Activated CD8-positive, alpha-beta T cell treated with anti-CD3 and anti-CD28 coated beads for 36 hours (primary cell): Measurements from ENCODE around the gene KRT82. TPM values are rescaled to one million over a fixed set of nuclear protein-coding genes. Genes with fewer than 3 reads are reported as not detected.

Experiments used
- ATAC-seq: fragments of 200-7000 bp; cut with Tn5 transposase; one replicate; pipeline ENCODE4 v1.10.0; 2021; ENCODE audit warnings: mild to moderate bottlenecking, moderate library complexity
- CTCF ChIA-PET: fragments of 350-600 bp; sonication (Branson Sonifier 250); formaldehyde crosslinking; loops from one replicate; lab custom pipeline; 2021; ENCODE audit warnings: antibody characterized with exemption; lab: Charles Lee
- POLR2A ChIA-PET: fragments of 350-600 bp; sonication (Branson Sonifier 250); formaldehyde crosslinking; loops from one replicate; lab custom pipeline; 2021; ENCODE audit warnings: antibody characterized with exemption; lab: Charles Lee
- DNase-seq: peaks from one replicate; pipeline ENCODE4 v3.0.0-alpha.2; 2020
- H3K27ac Mint-ChIP-seq: one replicate; pipeline ENCODE4 v1.8.0; 2021; ENCODE audit warnings: mild to moderate bottlenecking, mixed read lengths
- H3K27me3 Mint-ChIP-seq: one replicate; pipeline ENCODE4 v1.8.0; 2021; ENCODE audit warnings: mixed read lengths
- H3K36me3 Mint-ChIP-seq: one replicate; pipeline ENCODE4 v1.8.0; 2021; ENCODE audit warnings: low read depth, mixed read lengths
- H3K4me1 Mint-ChIP-seq: one replicate; pipeline ENCODE4 v1.8.0; 2021; ENCODE audit warnings: low read depth, mixed read lengths
- H3K4me3 Mint-ChIP-seq: one replicate; pipeline ENCODE4 v1.8.0; 2021; ENCODE audit warnings: mild to moderate bottlenecking, moderate library complexity, mixed read lengths
- H3K9me3 Mint-ChIP-seq: one replicate; pipeline ENCODE4 v1.8.0; 2021; ENCODE audit warnings: mixed read lengths
- intact Hi-C: fragments of 100-400 bp; cut with micrococcal nuclease; formaldehyde crosslinking; loops from one replicate; pipeline ENCODE4 v1.10.0; 2022
- total RNA-seq, 2 experiments: library from RNA; stranded (reverse); gene quantifications; one replicate each; pipeline ENCODE4 v1.2.3, GENCODE V29; 2021
- TF ChIP-seq, protein P1 (sequence below): fragments of 200-600 bp; IDR thresholded peaks from one replicate; pipeline ENCODE4 v1.8.0; 2022; ENCODE audit warnings: antibody characterized with exemption, mild to moderate bottlenecking

Gene KRT82
- total RNA-seq, 2 experiments from 2014 or later = not detected

DNA sequence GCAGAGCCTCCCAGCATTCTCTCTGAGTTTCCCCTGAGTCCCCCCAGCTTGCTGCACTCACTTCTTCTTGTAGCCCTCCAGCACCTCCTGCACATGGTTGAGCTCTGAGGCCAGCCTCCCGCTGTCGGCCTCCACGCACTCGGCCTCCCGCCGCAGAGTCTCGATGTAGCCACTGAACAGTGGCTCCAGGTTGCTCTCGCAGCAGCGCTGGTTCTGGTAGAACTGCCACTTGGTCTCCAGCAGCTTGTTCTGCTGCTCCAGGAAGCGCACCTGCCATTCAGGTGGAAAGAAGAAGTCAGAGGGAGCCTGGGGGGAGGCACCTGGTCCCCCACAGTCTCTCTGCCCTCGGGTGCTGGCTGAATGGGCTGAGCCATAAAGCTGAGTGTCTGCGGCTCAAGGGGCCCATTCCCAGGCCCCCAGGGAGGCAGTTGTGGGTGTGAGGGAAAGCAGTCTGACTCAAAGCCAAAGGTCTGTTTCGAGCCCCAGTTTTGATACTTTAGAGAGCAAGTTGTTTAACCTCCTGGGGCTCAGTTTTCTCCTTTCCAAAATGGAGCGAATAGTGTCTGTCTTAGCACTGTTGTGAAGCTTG, 41.1 kb downstream of the KRT82 start:
- Mint-ChIP-seq H3K27ac (no peak overlapping the region), H3K27me3 (peaks cover 5% of the 10 kb centered on the region), H3K4me3 (no peak overlapping the region), H3K9me3 (no peaks in the 10 kb centered on the region), H3K36me3 (no peaks in the 10 kb centered on the region), H3K4me1 (peaks cover 2% of the 10 kb centered on the region)
- intact Hi-C loops = no loop called here
- CTCF ChIA-PET = interaction anchor here (0.9 to 2.1 kb wide), 4 partner anchors 8 to 519 kb away, joined by 3 to 7 read pairs (median 4); no protein-coding TSS in a partner anchor
- ATAC-seq (no peak), DNase-seq (no peak)
- POLR2A ChIA-PET = no interaction called here
- TF ChIP-seq, protein P1, sequence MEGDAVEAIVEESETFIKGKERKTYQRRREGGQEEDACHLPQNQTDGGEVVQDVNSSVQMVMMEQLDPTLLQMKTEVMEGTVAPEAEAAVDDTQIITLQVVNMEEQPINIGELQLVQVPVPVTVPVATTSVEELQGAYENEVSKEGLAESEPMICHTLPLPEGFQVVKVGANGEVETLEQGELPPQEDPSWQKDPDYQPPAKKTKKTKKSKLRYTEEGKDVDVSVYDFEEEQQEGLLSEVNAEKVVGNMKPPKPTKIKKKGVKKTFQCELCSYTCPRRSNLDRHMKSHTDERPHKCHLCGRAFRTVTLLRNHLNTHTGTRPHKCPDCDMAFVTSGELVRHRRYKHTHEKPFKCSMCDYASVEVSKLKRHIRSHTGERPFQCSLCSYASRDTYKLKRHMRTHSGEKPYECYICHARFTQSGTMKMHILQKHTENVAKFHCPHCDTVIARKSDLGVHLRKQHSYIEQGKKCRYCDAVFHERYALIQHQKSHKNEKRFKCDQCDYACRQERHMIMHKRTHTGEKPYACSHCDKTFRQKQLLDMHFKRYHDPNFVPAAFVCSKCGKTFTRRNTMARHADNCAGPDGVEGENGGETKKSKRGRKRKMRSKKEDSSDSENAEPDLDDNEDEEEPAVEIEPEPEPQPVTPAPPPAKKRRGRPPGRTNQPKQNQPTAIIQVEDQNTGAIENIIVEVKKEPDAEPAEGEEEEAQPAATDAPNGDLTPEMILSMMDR = no peak

DNA sequence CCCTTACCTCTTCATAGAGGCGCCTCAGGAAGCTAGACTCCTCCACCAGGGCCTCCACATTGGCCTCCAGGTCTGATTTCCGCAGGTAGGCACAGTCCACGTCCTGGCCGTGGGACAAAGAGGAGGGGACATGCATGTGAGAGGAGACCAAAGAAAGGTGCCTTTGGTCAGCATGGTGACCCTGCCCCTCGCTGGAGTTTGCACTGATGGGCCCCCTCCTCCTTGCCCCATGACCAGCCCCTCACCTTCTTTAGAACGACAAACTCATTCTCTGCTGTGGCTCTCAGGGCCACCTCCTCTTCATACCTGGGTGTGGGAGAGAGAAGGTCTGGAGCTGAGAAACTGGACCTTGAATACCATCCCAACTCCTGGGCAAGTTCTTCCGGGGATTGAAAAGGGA, 42.1 kb downstream of the KRT82 start:
- no peak for DNase-seq
- no peak overlapping the region for H3K27ac Mint-ChIP-seq
- peaks cover 9% of the 10 kb centered on the region for H3K4me1 Mint-ChIP-seq
- H3K4me3 Mint-ChIP-seq = no peak overlapping the region
- TF ChIP-seq, protein P1 = no peak
- CTCF ChIA-PET = interaction anchor here (0.9 to 2.1 kb wide), 3 partner anchors 9 to 520 kb away, joined by 3 to 7 read pairs (median 4); no protein-coding TSS in a partner anchor
- POLR2A ChIA-PET = no interaction called here
- peaks cover 5% of the 10 kb centered on the region for H3K27me3 Mint-ChIP-seq
- intact Hi-C loops = no loop called here
- H3K9me3 Mint-ChIP-seq = no peaks in the 10 kb centered on the region
- no peaks in the 10 kb centered on the region for H3K36me3 Mint-ChIP-seq
- ATAC-seq = no peak

DNA sequence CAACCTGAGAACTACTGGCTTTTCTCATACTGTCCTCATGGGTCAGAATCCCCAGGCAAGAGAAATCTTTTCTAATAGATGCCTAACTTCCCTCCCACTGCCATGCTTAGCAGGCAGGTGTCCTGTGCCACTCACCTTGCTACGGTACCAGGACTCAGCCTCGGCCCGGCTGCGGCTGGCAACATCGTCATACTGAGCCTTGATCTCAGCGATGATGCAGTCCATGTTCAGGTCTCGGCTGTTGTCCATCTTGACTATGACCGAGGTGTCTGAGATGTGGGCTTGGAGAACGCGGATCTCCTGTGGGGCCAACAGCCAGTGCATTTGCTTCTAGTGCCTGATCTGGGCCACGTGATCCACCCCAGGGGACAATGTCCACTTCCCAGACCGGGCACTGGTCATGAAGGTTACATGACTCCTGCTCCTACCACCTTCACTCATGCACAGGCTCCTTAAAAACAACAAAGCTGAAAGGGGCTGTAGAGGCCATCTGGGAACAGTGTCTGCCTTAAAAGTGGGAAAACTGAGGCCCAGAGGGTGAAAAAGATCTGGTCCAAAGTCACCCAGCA, 42.9 kb downstream of the KRT82 start:
- Mint-ChIP-seq H3K27me3 (peaks cover 3% of the 10 kb centered on the region), H3K36me3 (no peaks in the 10 kb centered on the region), H3K9me3 (no peaks in the 10 kb centered on the region), H3K27ac (no peak overlapping the region), H3K4me3 (no peak overlapping the region), H3K4me1 (peaks cover 18% of the 10 kb centered on the region)
- POLR2A ChIA-PET = no interaction called here
- intact Hi-C loops = no loop called here
- DNase-seq = no peak
- ATAC-seq = no peak
- CTCF ChIA-PET = interaction anchor here (1.7 to 2.1 kb wide), 2 partner anchors 10 to 521 kb away, joined by 3 to 7 read pairs; no protein-coding TSS in a partner anchor
- TF ChIP-seq, protein P1 = no peak

DNA sequence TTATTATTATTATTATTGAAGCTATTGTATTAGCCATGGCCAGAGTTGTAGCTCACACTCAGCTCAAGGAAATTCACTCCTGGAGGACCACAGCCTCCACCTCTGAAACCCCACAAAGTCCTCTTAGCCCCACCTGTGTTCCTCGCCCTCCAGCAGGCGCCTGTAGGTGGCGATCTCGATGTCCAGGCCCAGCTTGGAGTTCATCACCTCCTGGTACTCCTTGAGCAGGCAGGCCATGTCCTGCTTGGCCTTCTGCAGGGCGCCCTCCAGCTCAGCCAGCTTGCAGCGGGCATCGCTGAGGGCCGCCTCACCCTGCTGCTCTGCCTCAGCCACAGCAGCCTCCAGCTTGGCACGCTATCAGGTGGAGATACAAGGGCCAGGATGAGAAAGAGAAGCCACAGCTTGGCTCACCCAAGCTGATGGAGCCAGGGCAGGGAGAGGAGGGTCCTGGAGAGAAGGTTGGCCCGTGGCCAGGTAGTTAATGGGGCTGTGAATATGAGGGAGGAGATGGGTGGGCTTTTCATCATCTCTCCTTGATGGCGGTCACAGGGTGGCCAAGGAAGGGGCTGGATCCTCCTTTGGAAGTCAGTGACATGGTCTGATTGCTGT, 43.9 kb downstream of the KRT82 start:
- intact Hi-C loops = no loop called here
- H3K36me3 Mint-ChIP-seq = no peaks in the 10 kb centered on the region
- H3K27me3 Mint-ChIP-seq = peaks cover 3% of the 10 kb centered on the region
- peaks cover 24% of the 10 kb centered on the region for H3K4me1 Mint-ChIP-seq
- CTCF ChIA-PET = interaction anchor here (0.9 to 3.2 kb wide), 11 partner anchors 9 to 518 kb away, joined by 3 to 28 read pairs (median 5); no protein-coding TSS in a partner anchor
- DNase-seq (peak; percentile 38), ATAC-seq (no peak)
- TF ChIP-seq, protein P1 = peak; percentile 18
- H3K9me3 Mint-ChIP-seq = no peaks in the 10 kb centered on the region
- no peak overlapping the region for H3K4me3 Mint-ChIP-seq
- no peak overlapping the region for H3K27ac Mint-ChIP-seq
- POLR2A ChIA-PET = interaction anchor here (1.0 to 2.3 kb wide), 2 partner anchors 10 to 12 kb away, joined by 3 to 5 read pairs; no protein-coding TSS in a partner anchor
